Panc1 (cell line): ENCODE data around the gene NKG7.

ENCODE experiments used
- POLR2AphosphoS5 ChIP-seq: IDR thresholded peaks from 2 replicates; pipeline ENCODE4 v1.6.1; 2012; ENCODE audit warnings: mild to moderate bottlenecking, low read depth, low read length, moderate library complexity
- REST ChIP-seq, 2 experiments: IDR thresholded peaks; 2 replicates each; pipeline ENCODE4 v1.6.1; 2011 to 2012; ENCODE audit warnings: low read depth in 2 of 2, control low read depth in 1 of 2, low read length in 1 of 2, mild to moderate bottlenecking in 1 of 2, moderate library complexity in 1 of 2; ENCODE audit not compliant: insufficient read depth in 1 of 2
- TF ChIP-seq, protein P1 (sequence below): fragments of 450-650 bp; IDR thresholded peaks from 2 replicates; pipeline ENCODE4 v1.5.1; 2017; ENCODE audit warnings: mild to moderate bottlenecking

- TF ChIP-seq, protein P1, sequence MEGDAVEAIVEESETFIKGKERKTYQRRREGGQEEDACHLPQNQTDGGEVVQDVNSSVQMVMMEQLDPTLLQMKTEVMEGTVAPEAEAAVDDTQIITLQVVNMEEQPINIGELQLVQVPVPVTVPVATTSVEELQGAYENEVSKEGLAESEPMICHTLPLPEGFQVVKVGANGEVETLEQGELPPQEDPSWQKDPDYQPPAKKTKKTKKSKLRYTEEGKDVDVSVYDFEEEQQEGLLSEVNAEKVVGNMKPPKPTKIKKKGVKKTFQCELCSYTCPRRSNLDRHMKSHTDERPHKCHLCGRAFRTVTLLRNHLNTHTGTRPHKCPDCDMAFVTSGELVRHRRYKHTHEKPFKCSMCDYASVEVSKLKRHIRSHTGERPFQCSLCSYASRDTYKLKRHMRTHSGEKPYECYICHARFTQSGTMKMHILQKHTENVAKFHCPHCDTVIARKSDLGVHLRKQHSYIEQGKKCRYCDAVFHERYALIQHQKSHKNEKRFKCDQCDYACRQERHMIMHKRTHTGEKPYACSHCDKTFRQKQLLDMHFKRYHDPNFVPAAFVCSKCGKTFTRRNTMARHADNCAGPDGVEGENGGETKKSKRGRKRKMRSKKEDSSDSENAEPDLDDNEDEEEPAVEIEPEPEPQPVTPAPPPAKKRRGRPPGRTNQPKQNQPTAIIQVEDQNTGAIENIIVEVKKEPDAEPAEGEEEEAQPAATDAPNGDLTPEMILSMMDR = no peak
- TF ChIP-seq POLR2AphosphoS5 (no peak), REST (IDR thresholded peaks at IDR 0.05; ENCODE audit: insufficient read depth in 1 of 2, low read depth in 2 of 2, low read length in 1 of 2) (no peak)
These were observed 15.5 kb upstream of the NKG7 start, which contains the start of gene LIM2 for GRCh38 chr19:51387924-51388389.
